Choroid plexus epithelial cell (primary cell): ENCODE results near the gene PCDHGA8.
A peak's percentile ranks its signal among the peaks of the same experiment; 100 is the strongest.

Experiments used
- DNase-seq: peaks from one replicate; pipeline ENCODE4 v3.0.0-alpha.2; 2010; ENCODE audit warnings: low read depth
- H3K4me3 ChIP-seq: 2 replicates; pipeline ENCODE4 v1.5.1; 2011; ENCODE audit warnings: low read depth, mild to moderate bottlenecking, control low read depth, low read length, moderate library complexity
- CTCF ChIP-seq: conservative IDR thresholded peaks from 2 replicates; pipeline ENCODE4 v1.5.1; 2011; ENCODE audit warnings: low read depth, mild to moderate bottlenecking, control low read depth, inconsistent platforms, low read length, moderate library complexity

The PCDHGA8 gene

GRCh38 chr5:141398608-141399007 lies 6.2 kb downstream of the PCDHGA8 start:
- H3K4me3 ChIP-seq, result no peak overlapping the region
- no peak for DNase-seq
- no peak for TF ChIP-seq CTCF

- no peak overlapping the region for H3K4me3 ChIP-seq
- no peak for TF ChIP-seq CTCF
- no peak for DNase-seq
These were observed 7.3 kb downstream of the PCDHGA8 start for GRCh38 chr5:141399555-141400258.

- peak; percentile 43 for DNase-seq
- TF ChIP-seq CTCF, result peak; percentile 52
- H3K4me3 ChIP-seq, result peak within 1 kb of the TSS; percentile 38
These were observed 10.3 kb downstream of the PCDHGA8 start, which contains the start of gene PCDHGA9 for GRCh38 chr5:141402553-141403243. Gene PCDHGA9, plus strand, starts transcription at chr5:141402778. Its CDS starts 175 bp downstream, at chr5:141402953.

- H3K4me3 ChIP-seq, result no peak overlapping the region
- TF ChIP-seq CTCF, result no peak
- DNase-seq, result no peak
These were observed 11.0 kb downstream of the PCDHGA8 start for GRCh38 chr5:141403387-141403786.

GRCh38 chr5:141407790-141408505 lies 15.5 kb downstream of the PCDHGA8 start, which contains the start of gene PCDHGB6:
Gene PCDHGB6, plus strand, starts transcription at chr5:141408021. Its CDS starts 182 bp downstream, at chr5:141408203.
- peak within 1 kb of the TSS; percentile 40 for H3K4me3 ChIP-seq
- DNase-seq, result peak; percentile 50
- TF ChIP-seq CTCF, result peak; percentile 65

- DNase-seq, result no peak
- H3K4me3 ChIP-seq, result no peak overlapping the region
- TF ChIP-seq CTCF, result no peak
These were observed 17.3 kb downstream of the PCDHGA8 start for GRCh38 chr5:141409598-141410306.
